H9 (cell line): ENCODE measurements around the gene MYL10. TPM values are rescaled to one million over a fixed set of nuclear protein-coding genes. Genes with fewer than 3 reads are reported as not detected.

Experiments used
- DNase-seq: peaks from one replicate; pipeline ENCODE4 v3.0.0-alpha.2; 2017
- H2AFZ ChIP-seq: one replicate; pipeline ENCODE4 v1.6.1; 2013; ENCODE audit warnings: mild to moderate bottlenecking, low read length, control low read depth, moderate library complexity
- H2AK5ac ChIP-seq: 2 replicates; pipeline ENCODE4 v1.6.1; 2013; ENCODE audit warnings: low read length, control low read depth, mixed read lengths; ENCODE audit not compliant: insufficient read length
- H2BK120ac ChIP-seq: one replicate; pipeline ENCODE4 v1.6.1; 2013; ENCODE audit warnings: low read depth, mild to moderate bottlenecking, low read length, control low read depth, inconsistent platforms; ENCODE audit not compliant: poor library complexity, severe bottlenecking
- H2BK12ac ChIP-seq: 2 replicates; pipeline ENCODE4 v1.6.1; 2013; ENCODE audit warnings: low read length, control low read depth, mixed read lengths, low read depth; ENCODE audit not compliant: insufficient read length
- H2BK15ac ChIP-seq: 2 replicates; pipeline ENCODE4 v1.6.1; 2013; ENCODE audit warnings: low read depth, low read length, control low read depth
- H2BK20ac ChIP-seq: one replicate; pipeline ENCODE4 v1.6.1; 2013; ENCODE audit warnings: low read depth, mild to moderate bottlenecking, low read length, control low read depth, inconsistent platforms; ENCODE audit not compliant: poor library complexity, severe bottlenecking
- H2BK5ac ChIP-seq: 2 replicates; pipeline ENCODE4 v1.6.1; 2013; ENCODE audit warnings: low read length, control low read depth, mixed read lengths; ENCODE audit not compliant: insufficient read length
- H3K14ac ChIP-seq: 2 replicates; pipeline ENCODE4 v1.6.1; 2013; ENCODE audit warnings: low read length, control low read depth; ENCODE audit not compliant: insufficient read depth
- H3K18ac ChIP-seq: 2 replicates; pipeline ENCODE4 v1.6.1; 2013; ENCODE audit warnings: low read depth, mild to moderate bottlenecking, mixed read lengths, low read length, control low read depth; ENCODE audit not compliant: insufficient read length
- H3K23ac ChIP-seq: 2 replicates; pipeline ENCODE4 v1.6.1; 2013; ENCODE audit warnings: low read length, control low read depth, mixed read lengths, low read depth; ENCODE audit not compliant: insufficient read length
- H3K23me2 ChIP-seq: 2 replicates; pipeline ENCODE4 v1.6.1; 2013; ENCODE audit warnings: low read depth, mild to moderate bottlenecking, mixed read lengths, low read length, control low read depth; ENCODE audit not compliant: insufficient read length, poor library complexity, severe bottlenecking
- H3K27ac ChIP-seq: 2 replicates; pipeline ENCODE4 v1.5.1; 2013; ENCODE audit warnings: low read length, control low read depth, mixed read lengths, low read depth; ENCODE audit not compliant: insufficient read length
- H3K27me3 ChIP-seq: 2 replicates; pipeline ENCODE4 v1.6.1; 2013; ENCODE audit warnings: low read length, control low read depth, inconsistent platforms; ENCODE audit not compliant: insufficient read depth
- H3K4ac ChIP-seq: 2 replicates; pipeline ENCODE4 v1.6.1; 2013; ENCODE audit warnings: low read depth, mild to moderate bottlenecking, control low read depth, inconsistent platforms, low read length, moderate library complexity
- H3K4me1 ChIP-seq: 2 replicates; pipeline ENCODE4 v1.6.1; 2013; ENCODE audit warnings: low read length, control low read depth, inconsistent platforms; ENCODE audit not compliant: insufficient read depth
- H3K4me2 ChIP-seq: 2 replicates; pipeline ENCODE4 v1.6.1; 2013; ENCODE audit warnings: low read length, control low read depth, mixed read lengths; ENCODE audit not compliant: insufficient read length, insufficient read depth
- H3K56ac ChIP-seq: 2 replicates; pipeline ENCODE4 v1.6.1; 2013; ENCODE audit warnings: low read depth, mild to moderate bottlenecking, mixed read lengths, low read length, control low read depth; ENCODE audit not compliant: insufficient read length
- H3K79me1 ChIP-seq: 2 replicates; pipeline ENCODE4 v1.6.1; 2013; ENCODE audit warnings: low read depth, mild to moderate bottlenecking, moderate library complexity, low read length, control low read depth, inconsistent platforms; ENCODE audit not compliant: insufficient read depth, poor library complexity, severe bottlenecking
- H3K79me2 ChIP-seq: 2 replicates; pipeline ENCODE4 v1.6.1; 2013; ENCODE audit warnings: low read length, control low read depth, inconsistent platforms; ENCODE audit not compliant: insufficient read depth
- H3K9ac ChIP-seq: 2 replicates; pipeline ENCODE4 v1.6.1; 2013; ENCODE audit warnings: low read length, control low read depth, mixed read lengths; ENCODE audit not compliant: insufficient read length; ENCODE audit errors: extremely low read depth
- H3K9me3 ChIP-seq: one replicate; pipeline ENCODE4 v1.6.1; 2013; ENCODE audit warnings: low read depth, low read length, inconsistent platforms; ENCODE audit not compliant: control insufficient read depth
- H3T11ph ChIP-seq: one replicate; pipeline ENCODE4 v1.6.1; 2013; ENCODE audit warnings: mild to moderate bottlenecking, low read length, control low read depth, inconsistent platforms
- H4K20me1 ChIP-seq: one replicate; pipeline ENCODE4 v1.6.1; 2013; ENCODE audit not compliant: control insufficient read depth, insufficient read length, insufficient read depth
- H4K5ac ChIP-seq: 2 replicates; pipeline ENCODE4 v1.6.1; 2013; ENCODE audit warnings: low read depth, mild to moderate bottlenecking, mixed read lengths, low read length, control low read depth; ENCODE audit not compliant: insufficient read length
- H4K8ac ChIP-seq: replicated peaks from 2 replicates; pipeline ENCODE4 v1.6.1; 2013; ENCODE audit warnings: low read length, control low read depth, mixed read lengths, low read depth; ENCODE audit not compliant: insufficient read length
- H4K91ac ChIP-seq: 2 replicates; pipeline ENCODE4 v1.6.1; 2013; ENCODE audit warnings: low read depth, mild to moderate bottlenecking, moderate library complexity, mixed read lengths, low read length, control low read depth; ENCODE audit not compliant: insufficient read length
- H3K27ac Mint-ChIP-seq, 3 experiments: 2 replicates in 2 of 3; 3 replicates in 1 of 3; pipeline ENCODE4 v1.8.0; 2020 to 2021; ENCODE audit warnings: mixed read lengths in 3 of 3, mild to moderate bottlenecking in 1 of 3, moderate library complexity in 1 of 3
- H3K27me3 Mint-ChIP-seq: 2 replicates; pipeline ENCODE4 v1.8.0; 2021; ENCODE audit warnings: low read depth, mild to moderate bottlenecking, moderate library complexity, mixed read lengths
- H3K36me3 Mint-ChIP-seq, 3 experiments: 2 replicates in 2 of 3; 3 replicates in 1 of 3; pipeline ENCODE4 v1.8.0; 2020 to 2021; ENCODE audit warnings: low read depth in 3 of 3, mixed read lengths in 3 of 3; ENCODE audit not compliant: insufficient read depth in 1 of 3
- H3K4me1 Mint-ChIP-seq, 2 experiments: 2 replicates each; pipeline ENCODE4 v1.8.0; 2020; ENCODE audit warnings: mixed read lengths in 2 of 2
- H3K4me3 Mint-ChIP-seq, 2 experiments: 2 replicates in 1 of 2; 3 replicates in 1 of 2; pipeline ENCODE4 v1.8.0; 2020 to 2021; ENCODE audit warnings: mild to moderate bottlenecking in 2 of 2, mixed read lengths in 2 of 2, moderate library complexity in 1 of 2
- H3K9me3 Mint-ChIP-seq, 2 experiments: 2 replicates in 1 of 2; 3 replicates in 1 of 2; pipeline ENCODE4 v1.8.0; 2020; ENCODE audit warnings: mild to moderate bottlenecking in 2 of 2, mixed read lengths in 2 of 2, moderate library complexity in 1 of 2
- WGBS: extraction: QIAGEN DNeasy Blood & Tissue Kit; methylation state at CpG from one replicate; pipeline ENCODE4 v1.1.7; 2013; ENCODE audit warnings: missing lambda C conversion rate, low lambda C conversion rate, mixed read lengths; ENCODE audit not compliant: insufficient read length; ENCODE audit errors: extremely low coverage; 5-methylcytosine and 5-hydroxymethylcytosine counted together
- total RNA-seq: library from RNA; stranded (reverse); gene quantifications from 2 replicates; pipeline ENCODE4 v1.2.1, GENCODE V29; 2021
- TF ChIP-seq, protein P1 (sequence below): fragments of 200-600 bp; sonication (generic); conservative IDR thresholded peaks from 3 replicates; pipeline ENCODE4 v1.8.0; 2021; ENCODE audit warnings: antibody characterized with exemption, mild to moderate bottlenecking

MYL10 gene
- total RNA-seq, 1 experiment from 2014 or later = 0.50 TPM

DNA sequence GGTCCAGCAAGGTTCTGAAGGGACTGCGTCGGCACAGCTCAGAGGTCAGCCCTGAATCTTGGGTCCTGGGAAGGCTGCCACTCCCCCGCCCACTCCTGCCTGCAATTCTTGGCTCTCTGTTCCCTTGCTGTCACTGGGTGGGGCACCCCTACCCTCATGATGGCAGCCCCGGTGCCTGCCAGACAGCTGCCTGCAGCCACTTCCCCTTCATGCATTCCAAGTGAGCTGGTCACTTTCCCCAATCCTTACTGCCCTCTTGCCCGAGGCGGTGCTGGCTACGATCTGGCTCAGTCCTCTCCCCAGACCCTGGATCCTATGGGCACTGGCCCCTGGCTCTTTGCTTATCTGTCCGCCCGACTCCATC is 14.2 kb downstream of the MYL10 start:
- Histone ChIP-seq H3K23me2 (no peaks in the 10 kb centered on the region), H3K4ac (no peak overlapping the region), H2AK5ac (no peak overlapping the region), H3K4me2 (no peak overlapping the region), H3K79me1 (no peaks in the 10 kb centered on the region), H4K20me1 (no peaks in the 10 kb centered on the region), H4K91ac (no peak overlapping the region), H3K56ac (no peak overlapping the region), H3K18ac (peak overlapping the region; percentile 53), H4K5ac (no peak overlapping the region), H2BK20ac (no peak overlapping the region), H4K8ac (no peak overlapping the region), H3K27me3 (no peaks in the 10 kb centered on the region), H2BK120ac (no peak overlapping the region), H3K4me1 (peaks cover 10% of the 10 kb centered on the region; the same call in 1 of the 2 replicates), H2BK5ac (no peak overlapping the region), H3K27ac (no peak overlapping the region), H2BK12ac (no peak overlapping the region), H3T11ph (no peak overlapping the region), H3K9ac (no peak overlapping the region), H3K79me2 (no peaks in the 10 kb centered on the region), H3K9me3 (no peaks in the 10 kb centered on the region), H2BK15ac (no peak overlapping the region), H2AFZ (no peak overlapping the region), H3K14ac (no peak overlapping the region), H3K23ac (no peak overlapping the region)
- Mint-ChIP-seq H3K9me3 (no peaks in the 10 kb centered on the region; a peak in 1 of 5 replicates), H3K4me3 (no peak overlapping the region), H3K27me3 (peaks cover 13% of the 10 kb centered on the region), H3K36me3 (no peaks in the 10 kb centered on the region), H3K27ac (no peak overlapping the region; a peak in 1 of 7 replicates), H3K4me1 (peaks cover 25 to 31% of the 10 kb centered on the region in 2 experiments)
- TF ChIP-seq, protein P1, sequence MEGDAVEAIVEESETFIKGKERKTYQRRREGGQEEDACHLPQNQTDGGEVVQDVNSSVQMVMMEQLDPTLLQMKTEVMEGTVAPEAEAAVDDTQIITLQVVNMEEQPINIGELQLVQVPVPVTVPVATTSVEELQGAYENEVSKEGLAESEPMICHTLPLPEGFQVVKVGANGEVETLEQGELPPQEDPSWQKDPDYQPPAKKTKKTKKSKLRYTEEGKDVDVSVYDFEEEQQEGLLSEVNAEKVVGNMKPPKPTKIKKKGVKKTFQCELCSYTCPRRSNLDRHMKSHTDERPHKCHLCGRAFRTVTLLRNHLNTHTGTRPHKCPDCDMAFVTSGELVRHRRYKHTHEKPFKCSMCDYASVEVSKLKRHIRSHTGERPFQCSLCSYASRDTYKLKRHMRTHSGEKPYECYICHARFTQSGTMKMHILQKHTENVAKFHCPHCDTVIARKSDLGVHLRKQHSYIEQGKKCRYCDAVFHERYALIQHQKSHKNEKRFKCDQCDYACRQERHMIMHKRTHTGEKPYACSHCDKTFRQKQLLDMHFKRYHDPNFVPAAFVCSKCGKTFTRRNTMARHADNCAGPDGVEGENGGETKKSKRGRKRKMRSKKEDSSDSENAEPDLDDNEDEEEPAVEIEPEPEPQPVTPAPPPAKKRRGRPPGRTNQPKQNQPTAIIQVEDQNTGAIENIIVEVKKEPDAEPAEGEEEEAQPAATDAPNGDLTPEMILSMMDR = no peak
- DNase-seq = no peak
- no CpG with 5 or more reads among the region's 9 CpGs for WGBS
